Activated T-cell treated with anti-CD3 and anti-CD28 coated beads, Interleukin-2, amount 50 U/mL, for 72 hours (primary cell): ENCODE data around the gene UBXN10. TPM values are rescaled to one million over a fixed set of nuclear protein-coding genes. Genes with fewer than 3 reads are reported as not detected.

Experiments used
- ATAC-seq, 2 donors: fragments of 150-1000 bp; cut with Tn5 transposase; replicated peaks in 1 of 2; 2 replicates each; pipeline ENCODE4 v1.10.0; 2021; ENCODE audit warnings: moderate library complexity in 2 of 2, mild to moderate bottlenecking in 1 of 2
- DNase-seq, 2 donors: peaks; one replicate each; pipeline ENCODE4 v3.0.0; 2021 to 2022; ENCODE audit warnings: mixed read lengths in 1 of 2
- H3K27ac Mint-ChIP-seq: one replicate; pipeline ENCODE4 v1.8.0; 2022; ENCODE audit warnings: mild to moderate bottlenecking, moderate library complexity, mixed read lengths
- H3K27me3 Mint-ChIP-seq: one replicate; pipeline ENCODE4 v1.8.0; 2022; ENCODE audit warnings: low read depth, mixed read lengths
- H3K36me3 Mint-ChIP-seq, 2 donors: one replicate each; pipeline ENCODE4 v1.8.0; 2022; ENCODE audit warnings: mixed read lengths in 2 of 2, mild to moderate bottlenecking in 1 of 2; ENCODE audit not compliant: insufficient read depth in 2 of 2
- H3K4me1 Mint-ChIP-seq: one replicate; pipeline ENCODE4 v1.8.0; 2022; ENCODE audit warnings: low read depth, mixed read lengths
- H3K4me3 Mint-ChIP-seq, 2 donors: one replicate each; pipeline ENCODE4 v1.8.0; 2022; ENCODE audit warnings: mild to moderate bottlenecking in 2 of 2, mixed read lengths in 2 of 2, moderate library complexity in 2 of 2
- H3K9me3 Mint-ChIP-seq, 2 donors: one replicate each; pipeline ENCODE4 v1.8.0; 2022; ENCODE audit warnings: mixed read lengths in 2 of 2
- total RNA-seq, 2 donors: library from RNA; stranded (reverse); gene quantifications; one replicate each; pipeline ENCODE4 v1.2.3, GENCODE V29; 2022

Gene UBXN10
- total RNA-seq, 2 donors from 2014 or later = 0.91 to 0.93 TPM

DNA sequence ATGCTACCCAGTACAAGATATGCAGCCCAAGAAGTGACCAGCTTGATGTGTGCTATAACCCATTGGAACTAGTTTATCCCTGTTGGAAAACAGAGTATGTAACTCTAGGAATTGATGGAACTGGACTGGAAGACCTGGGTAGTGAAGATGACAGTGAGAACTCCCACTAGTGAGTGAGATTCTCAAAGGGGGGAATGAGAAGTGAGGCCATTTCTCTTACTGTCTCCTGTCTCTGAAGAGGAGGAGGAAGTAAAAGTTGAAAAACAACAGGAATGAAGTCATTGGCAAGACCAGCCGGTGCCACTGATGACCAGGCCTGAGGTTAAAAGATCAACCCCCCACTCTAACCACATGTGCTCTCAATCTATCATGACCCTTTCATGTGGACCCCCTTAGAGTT, 25.9 kb upstream of the UBXN10 start:
- Mint-ChIP-seq H3K27me3 (peaks cover 6% of the 10 kb centered on the region), H3K36me3 (peaks cover 14% of the 10 kb centered on the region in 2 donors), H3K4me3 (no peak overlapping the region), H3K9me3 (peaks cover 2 to 18% of the 10 kb centered on the region in 2 donors), H3K4me1 (no peaks in the 10 kb centered on the region), H3K27ac (no peak overlapping the region)
- DNase-seq (no peak), ATAC-seq (no peak)

GRCh38 chr1:20164694-20165202, 21.1 kb upstream of the UBXN10 start:
- DNase-seq = no peak
- Mint-ChIP-seq H3K9me3 (peaks cover 3 to 14% of the 10 kb centered on the region in 2 donors), H3K4me1 (peaks cover 10% of the 10 kb centered on the region), H3K27ac (no peak overlapping the region), H3K36me3 (peaks cover 12 to 16% of the 10 kb centered on the region in 2 donors), H3K4me3 (no peak overlapping the region), H3K27me3 (peaks cover 20% of the 10 kb centered on the region)
- ATAC-seq = no peak

- ATAC-seq (peak in 1 of 2 donors; percentile 27), DNase-seq (no peak)
- Mint-ChIP-seq H3K27ac (no peak overlapping the region), H3K36me3 (peaks cover 10 to 16% of the 10 kb centered on the region in 2 donors), H3K4me3 (no peak overlapping the region), H3K9me3 (peaks cover 3 to 12% of the 10 kb centered on the region in 2 donors), H3K27me3 (peaks cover 20% of the 10 kb centered on the region), H3K4me1 (peaks cover 10% of the 10 kb centered on the region)
Measured at GRCh38 chr1:20165522-20165951, 20.4 kb upstream of the UBXN10 start.

- peaks cover 3 to 12% of the 10 kb centered on the region in 2 donors for H3K9me3 Mint-ChIP-seq
- no peak for DNase-seq
- H3K27ac Mint-ChIP-seq = no peak overlapping the region
- ATAC-seq = no peak
- peaks cover 20% of the 10 kb centered on the region for H3K27me3 Mint-ChIP-seq
- H3K4me3 Mint-ChIP-seq = no peak overlapping the region
- H3K36me3 Mint-ChIP-seq = peaks cover 7 to 16% of the 10 kb centered on the region in 2 donors
- H3K4me1 Mint-ChIP-seq = peaks cover 10% of the 10 kb centered on the region
Measured at GRCh38 chr1:20166051-20166450, 19.8 kb upstream of the UBXN10 start.

DNA sequence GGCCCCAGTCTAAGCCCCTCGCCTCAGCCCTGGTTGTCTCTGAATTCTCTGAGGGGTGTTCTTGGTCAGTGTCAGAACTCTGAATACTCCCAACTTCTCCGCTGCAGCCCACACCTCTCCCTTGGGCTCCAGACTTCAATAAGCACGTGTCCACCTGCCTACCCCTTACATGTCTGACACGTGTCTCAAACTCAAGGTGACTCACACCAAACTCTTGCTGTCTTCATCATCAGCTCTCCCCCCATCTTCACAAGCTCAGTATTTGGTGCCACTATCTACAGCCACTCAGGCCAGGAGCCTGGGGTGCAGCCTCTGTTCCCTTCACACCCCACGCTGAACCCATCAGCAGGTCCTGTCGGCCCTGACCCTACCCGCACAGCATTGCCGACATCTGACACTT, 18.8 kb upstream of the UBXN10 start:
- H3K4me1 Mint-ChIP-seq = peaks cover 19% of the 10 kb centered on the region
- peaks cover 20% of the 10 kb centered on the region for H3K27me3 Mint-ChIP-seq
- H3K9me3 Mint-ChIP-seq = peaks cover 3 to 10% of the 10 kb centered on the region in 2 donors
- DNase-seq (no peak), ATAC-seq (no peak)
- no peak overlapping the region for H3K4me3 Mint-ChIP-seq
- no peak overlapping the region for H3K27ac Mint-ChIP-seq
- peaks cover 7 to 14% of the 10 kb centered on the region in 2 donors for H3K36me3 Mint-ChIP-seq

- Mint-ChIP-seq H3K27me3 (peaks cover 20% of the 10 kb centered on the region), H3K4me1 (peaks cover 30% of the 10 kb centered on the region), H3K27ac (no peak overlapping the region), H3K9me3 (peaks cover 3 to 5% of the 10 kb centered on the region in 2 donors), H3K4me3 (no peak overlapping the region), H3K36me3 (peaks cover 4 to 7% of the 10 kb centered on the region in 2 donors)
- DNase-seq (no peak), ATAC-seq (no peak)
Measured at GRCh38 chr1:20168564-20169491, 17.1 kb upstream of the UBXN10 start.

DNA sequence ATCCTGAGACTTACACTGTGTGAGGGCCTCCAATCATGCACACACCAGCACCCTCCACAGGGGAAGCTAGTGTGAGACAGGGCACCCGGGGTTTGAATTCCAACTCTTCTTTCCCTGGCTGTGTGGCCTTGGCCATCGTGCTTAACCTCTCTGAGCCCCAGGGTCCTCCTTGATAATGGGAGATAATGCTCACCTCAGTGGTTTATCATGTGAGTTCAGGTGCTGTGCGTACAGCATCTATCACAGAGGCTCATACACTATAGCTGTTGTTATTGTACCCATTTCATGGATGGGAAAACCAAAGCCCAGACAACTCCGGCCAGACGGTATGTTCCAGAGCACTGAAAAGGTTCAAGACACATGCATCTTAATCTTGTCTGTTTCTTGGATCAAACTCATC, 16.0 kb upstream of the UBXN10 start:
- ATAC-seq (no peak), DNase-seq (no peak)
- peaks cover 15% of the 10 kb centered on the region for H3K27me3 Mint-ChIP-seq
- H3K36me3 Mint-ChIP-seq = peaks cover 1 to 5% of the 10 kb centered on the region in 2 donors
- no peak overlapping the region for H3K27ac Mint-ChIP-seq
- peaks cover 38% of the 10 kb centered on the region for H3K4me1 Mint-ChIP-seq
- H3K9me3 Mint-ChIP-seq = peaks cover 2 to 4% of the 10 kb centered on the region in 2 donors
- H3K4me3 Mint-ChIP-seq = no peak overlapping the region

DNA sequence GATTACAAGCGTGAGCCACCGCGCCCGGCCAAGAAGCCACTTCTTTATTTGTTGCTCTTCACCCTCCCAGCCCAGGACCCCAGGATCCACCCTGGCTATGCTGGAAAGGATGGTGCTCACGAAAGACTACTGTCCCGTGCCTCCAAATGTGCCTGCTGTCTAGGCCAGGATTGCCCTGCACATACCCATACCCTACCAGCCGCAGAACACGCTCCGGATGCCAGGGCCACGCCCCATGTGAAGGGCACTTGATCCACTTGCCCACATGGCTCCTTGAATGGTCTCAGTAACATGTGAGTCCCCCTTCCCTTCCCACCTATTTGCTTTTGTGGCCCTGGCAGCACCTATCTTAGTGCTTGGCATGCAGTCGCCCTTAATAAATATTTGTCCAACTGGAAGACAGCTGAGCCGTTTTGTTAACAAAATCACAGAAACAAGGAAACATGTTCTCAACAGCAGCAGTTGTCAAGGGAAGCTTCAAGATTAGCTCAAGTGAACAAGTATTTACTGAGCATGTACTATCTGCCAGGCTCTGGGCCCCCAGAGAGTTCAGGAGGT, 13.8 kb upstream of the UBXN10 start:
- Mint-ChIP-seq H3K4me1 (peaks cover 51% of the 10 kb centered on the region), H3K4me3 (no peak overlapping the region)

GRCh38 chr1:20174937-20175666, 10.8 kb upstream of the UBXN10 start:
- H3K36me3 Mint-ChIP-seq = peaks cover 4% of the 10 kb centered on the region in 2 donors
- H3K27me3 Mint-ChIP-seq = no peaks in the 10 kb centered on the region
- H3K4me1 Mint-ChIP-seq = peaks cover 48% of the 10 kb centered on the region
- DNase-seq (peak in 1 of 2 donors; percentile 15), ATAC-seq (peak; percentile 46 to 59)
- H3K9me3 Mint-ChIP-seq = peaks cover 4 to 9% of the 10 kb centered on the region in 2 donors
- peak overlapping the region; percentile 44 for H3K27ac Mint-ChIP-seq
- H3K4me3 Mint-ChIP-seq = peak overlapping the region; percentile 45 to 75

More for the DNA sequence above, 13.8 kb upstream of the UBXN10 start:
- Mint-ChIP-seq H3K36me3 (no peaks in the 10 kb centered on the region), H3K27me3 (peaks cover 6% of the 10 kb centered on the region), H3K27ac (no peak overlapping the region), H3K9me3 (no peaks in the 10 kb centered on the region)
- DNase-seq (no peak), ATAC-seq (no peak)

DNA sequence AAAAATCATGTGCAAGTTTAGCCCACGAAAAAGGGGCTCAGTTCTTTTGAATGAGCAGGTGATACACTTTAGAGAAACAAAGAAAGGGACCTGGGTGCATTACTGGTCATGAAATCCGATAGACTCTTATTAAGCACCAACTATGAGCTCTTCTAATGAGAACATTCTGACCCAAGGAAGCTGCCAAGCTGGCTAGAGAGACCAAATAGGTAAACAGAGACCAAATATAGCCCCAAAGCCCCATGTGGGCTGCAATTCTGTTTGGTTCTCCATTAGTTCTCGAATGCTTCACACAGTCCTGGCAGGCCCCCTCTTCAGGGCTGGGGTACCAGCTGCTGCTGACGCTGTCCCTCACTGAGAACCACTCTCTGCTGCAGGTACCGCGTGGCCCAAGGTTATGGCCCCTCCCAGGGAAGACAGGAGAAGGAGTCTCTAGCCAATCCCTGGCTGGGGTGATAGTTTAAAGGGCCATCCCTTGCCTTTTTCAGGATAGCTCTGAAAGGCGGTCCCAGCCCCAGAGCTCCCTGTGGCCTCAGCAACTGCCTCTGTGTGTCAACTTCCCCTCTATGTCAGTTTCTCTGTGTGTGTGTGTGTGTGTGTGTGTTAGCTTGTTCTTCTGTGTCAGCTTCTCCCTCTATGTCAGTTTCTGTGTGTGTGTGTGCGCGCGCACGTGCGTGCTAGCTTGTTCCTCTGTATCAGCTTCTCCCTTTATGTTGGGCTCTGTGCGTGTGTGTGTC, 7.1 kb upstream of the UBXN10 start:
- Mint-ChIP-seq H3K27me3 (peaks cover 7% of the 10 kb centered on the region), H3K36me3 (peaks cover 4% of the 10 kb centered on the region in 2 donors), H3K4me3 (no peak overlapping the region), H3K27ac (no peak overlapping the region), H3K9me3 (peaks cover 4 to 9% of the 10 kb centered on the region in 2 donors), H3K4me1 (peaks cover 34% of the 10 kb centered on the region)
- ATAC-seq (no peak), DNase-seq (no peak)

DNA sequence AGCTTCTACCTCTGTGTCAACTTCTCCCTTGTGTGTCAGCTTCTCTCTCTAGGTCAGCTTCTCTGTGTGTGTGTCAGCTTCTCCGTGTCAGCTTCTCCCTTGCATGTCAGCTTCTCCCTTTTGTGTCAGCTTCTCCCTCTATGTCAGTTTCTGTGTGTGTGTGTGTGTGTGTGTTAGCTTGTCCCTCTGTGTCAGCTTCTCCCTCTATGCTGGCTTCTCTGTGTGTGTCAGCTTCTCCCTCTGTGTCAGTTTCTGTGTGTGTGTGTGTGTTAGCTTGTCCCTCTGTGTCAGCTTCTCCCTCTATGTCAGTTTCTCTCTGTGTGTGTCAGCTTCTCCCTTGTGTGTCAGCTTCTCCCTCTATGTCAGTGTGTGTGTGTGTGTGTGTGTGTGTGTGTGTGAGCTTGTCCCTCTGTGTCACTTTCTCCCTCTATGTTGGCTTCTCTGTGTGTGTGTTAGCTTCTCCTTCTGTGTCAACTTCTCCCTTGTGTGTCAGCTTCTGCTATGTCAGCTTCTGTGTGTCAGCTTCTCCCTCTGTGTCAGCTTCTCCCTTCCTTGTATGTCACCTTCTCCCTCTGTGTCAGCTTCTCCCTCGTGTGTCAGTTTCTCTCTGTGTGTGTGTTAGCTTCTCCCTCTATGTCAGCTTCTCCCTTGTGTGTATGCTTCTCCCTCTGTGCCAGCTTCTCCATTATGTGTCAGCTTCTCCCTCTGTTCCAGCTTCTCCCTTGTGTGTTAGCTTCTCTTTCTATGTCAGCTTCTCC, 6.3 kb upstream of the UBXN10 start:
- H3K9me3 Mint-ChIP-seq = peaks cover 4 to 9% of the 10 kb centered on the region in 2 donors
- H3K27me3 Mint-ChIP-seq = peaks cover 8% of the 10 kb centered on the region
- DNase-seq (no peak), ATAC-seq (no peak)
- H3K27ac Mint-ChIP-seq = no peak overlapping the region
- H3K4me3 Mint-ChIP-seq = no peak overlapping the region
- H3K36me3 Mint-ChIP-seq = peaks cover 4% of the 10 kb centered on the region in 2 donors
- H3K4me1 Mint-ChIP-seq = peaks cover 35% of the 10 kb centered on the region
